Embryonic facial prominence (tissue), 1 donor: ENCODE data around the gene TCF15.
"Not testable (repeated sequence)": the region's sequence is repeated elsewhere in the genome, so short reads cannot be mapped to it uniquely, and the experiment has no call there.

Experiments
- DNase-seq: peaks from one replicate; pipeline ENCODE4 v3.0.0-alpha.2; 2016; ENCODE audit errors: extremely low spot score

TCF15 gene

GRCh38 chr20:578940-579690, 31.0 kb downstream of the TCF15 start:
- not testable (repeated sequence) for DNase-seq

- no peak for DNase-seq
Observed at GRCh38 chr20:577167-577791, 32.8 kb downstream of the TCF15 start.

GRCh38 chr20:576156-576555, 34.0 kb downstream of the TCF15 start:
- no peak for DNase-seq

GRCh38 chr20:575230-575629, 34.9 kb downstream of the TCF15 start:
- no peak for DNase-seq

GRCh38 chr20:574297-574942, 35.7 kb downstream of the TCF15 start:
- no peak for DNase-seq

GRCh38 chr20:573414-574296, 36.5 kb downstream of the TCF15 start:
- DNase-seq: no peak

- DNase-seq: no peak
Observed at GRCh38 chr20:572727-573126, 37.4 kb downstream of the TCF15 start.

GRCh38 chr20:571754-572441, 38.2 kb downstream of the TCF15 start:
- peak; percentile 25 for DNase-seq

- DNase-seq: no peak
Observed at GRCh38 chr20:568673-569415, 41.3 kb downstream of the TCF15 start.

GRCh38 chr20:568097-568652, 41.9 kb downstream of the TCF15 start:
- no peak for DNase-seq

- no peak for DNase-seq
Observed at GRCh38 chr20:564192-564591, 45.9 kb downstream of the TCF15 start.

GRCh38 chr20:563187-563586, 46.9 kb downstream of the TCF15 start:
- DNase-seq: no peak

- no peak for DNase-seq
Observed at GRCh38 chr20:562232-562897, 47.7 kb downstream of the TCF15 start.

- DNase-seq: no peak
Observed at GRCh38 chr20:561437-562231, 48.5 kb downstream of the TCF15 start.

- DNase-seq: no peak
Observed at GRCh38 chr20:560680-561079, 49.4 kb downstream of the TCF15 start.

- DNase-seq: no peak
Observed at GRCh38 chr20:558117-558516, 52.0 kb downstream of the TCF15 start.

- DNase-seq: no peak
Observed at GRCh38 chr20:556984-557383, 53.1 kb downstream of the TCF15 start.

- DNase-seq: no peak
Observed at GRCh38 chr20:555976-556385, 54.1 kb downstream of the TCF15 start.
